Measurements from ENCODE around the gene PHTF2.

DNA sequence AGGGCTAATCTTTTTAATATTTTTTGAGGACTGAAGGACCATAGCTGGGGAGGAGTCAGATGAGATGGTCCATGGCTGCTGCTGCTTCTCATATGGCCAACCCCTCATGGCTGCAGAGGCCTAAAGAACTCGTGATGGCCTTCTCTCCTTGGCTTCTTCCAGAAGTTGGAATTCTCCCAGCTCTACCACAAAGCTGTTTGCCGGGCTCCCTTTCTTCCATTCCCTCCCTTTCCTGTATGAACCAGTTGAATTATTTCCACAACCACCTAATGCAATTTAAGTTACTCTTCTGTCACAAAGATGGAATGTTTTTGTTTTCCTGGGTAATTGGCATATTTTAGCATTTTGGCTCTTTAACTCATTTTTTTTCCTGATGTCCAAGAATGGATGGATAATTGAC is 80.7 kb downstream of the PHTF2 start:
- TF ChIP-seq, protein P1, sequence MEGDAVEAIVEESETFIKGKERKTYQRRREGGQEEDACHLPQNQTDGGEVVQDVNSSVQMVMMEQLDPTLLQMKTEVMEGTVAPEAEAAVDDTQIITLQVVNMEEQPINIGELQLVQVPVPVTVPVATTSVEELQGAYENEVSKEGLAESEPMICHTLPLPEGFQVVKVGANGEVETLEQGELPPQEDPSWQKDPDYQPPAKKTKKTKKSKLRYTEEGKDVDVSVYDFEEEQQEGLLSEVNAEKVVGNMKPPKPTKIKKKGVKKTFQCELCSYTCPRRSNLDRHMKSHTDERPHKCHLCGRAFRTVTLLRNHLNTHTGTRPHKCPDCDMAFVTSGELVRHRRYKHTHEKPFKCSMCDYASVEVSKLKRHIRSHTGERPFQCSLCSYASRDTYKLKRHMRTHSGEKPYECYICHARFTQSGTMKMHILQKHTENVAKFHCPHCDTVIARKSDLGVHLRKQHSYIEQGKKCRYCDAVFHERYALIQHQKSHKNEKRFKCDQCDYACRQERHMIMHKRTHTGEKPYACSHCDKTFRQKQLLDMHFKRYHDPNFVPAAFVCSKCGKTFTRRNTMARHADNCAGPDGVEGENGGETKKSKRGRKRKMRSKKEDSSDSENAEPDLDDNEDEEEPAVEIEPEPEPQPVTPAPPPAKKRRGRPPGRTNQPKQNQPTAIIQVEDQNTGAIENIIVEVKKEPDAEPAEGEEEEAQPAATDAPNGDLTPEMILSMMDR (conservative IDR thresholded peaks at IDR 0.05), result no peak
- no peak for TF ChIP-seq ZFX (IDR thresholded peaks at IDR 0.05)

Data from C4-2B (cell line).